Stimulated activated CD4-positive, alpha-beta T cell treated with anti-CD3 and anti-CD28 coated beads, Interleukin-1b, Interleukin-23, amount 100 ng/mL, for 48 hours (primary cell): Measurements from ENCODE around the gene KIF1A.

Source experiments
- DNase-seq: peaks from one replicate; pipeline ENCODE4 v3.0.0-alpha.2; 2020

The KIF1A gene

GRCh38 chr2:240762971-240763370, 57.0 kb downstream of the KIF1A start:
- DNase-seq, result no peak

- DNase-seq, result no peak
Measured at GRCh38 chr2:240762249-240762648, 57.8 kb downstream of the KIF1A start.

GRCh38 chr2:240760576-240761246, 59.3 kb downstream of the KIF1A start:
- DNase-seq, result no peak

GRCh38 chr2:240760121-240760520, 59.9 kb downstream of the KIF1A start:
- no peak for DNase-seq

- peak; percentile 25 for DNase-seq
Measured at GRCh38 chr2:240759459-240759858, 60.6 kb downstream of the KIF1A start.

- no peak for DNase-seq
Measured at GRCh38 chr2:240757086-240757614, 62.9 kb downstream of the KIF1A start.

GRCh38 chr2:240752209-240752608, 67.8 kb downstream of the KIF1A start:
- DNase-seq, result no peak

- no peak for DNase-seq
Measured at GRCh38 chr2:240750409-240750808, 69.6 kb downstream of the KIF1A start.

GRCh38 chr2:240749516-240749915, 70.5 kb downstream of the KIF1A start:
- no peak for DNase-seq

- no peak for DNase-seq
Measured at GRCh38 chr2:240747256-240747655, 72.8 kb downstream of the KIF1A start.

- DNase-seq, result no peak
Measured at GRCh38 chr2:240746671-240747070, 73.3 kb downstream of the KIF1A start.

- DNase-seq, result no peak
Measured at GRCh38 chr2:240745962-240746361, 74.1 kb downstream of the KIF1A start.

- DNase-seq, result no peak
Measured at GRCh38 chr2:240745456-240745855, 74.6 kb downstream of the KIF1A start.

- no peak for DNase-seq
Measured at GRCh38 chr2:240742602-240743095, 77.4 kb downstream of the KIF1A start.

- DNase-seq, result no peak
Measured at GRCh38 chr2:240741091-240741490, 78.9 kb downstream of the KIF1A start.

- peak; percentile 15 for DNase-seq
Measured at GRCh38 chr2:240739797-240740196, 80.2 kb downstream of the KIF1A start.

- no peak for DNase-seq
Measured at GRCh38 chr2:240737958-240738357, 82.1 kb downstream of the KIF1A start.

GRCh38 chr2:240737512-240737911, 82.5 kb downstream of the KIF1A start:
- DNase-seq, result no peak

GRCh38 chr2:240736281-240737250, 83.5 kb downstream of the KIF1A start:
- no peak for DNase-seq

GRCh38 chr2:240735476-240735875, 84.5 kb downstream of the KIF1A start:
- no peak for DNase-seq

GRCh38 chr2:240734756-240735155, 85.3 kb downstream of the KIF1A start:
- DNase-seq, result no peak

GRCh38 chr2:240733803-240734495, 86.1 kb downstream of the KIF1A start:
- DNase-seq, result no peak
